ENCODE results near the gene LASP1. TPM values are rescaled to one million over a fixed set of nuclear protein-coding genes. Genes with fewer than 3 reads are reported as not detected.
A peak's percentile ranks its signal among the peaks of the same experiment; 100 is the strongest.

Gene LASP1
- total RNA-seq, 1 donor from 2014 or later: 29.4 TPM

DNA sequence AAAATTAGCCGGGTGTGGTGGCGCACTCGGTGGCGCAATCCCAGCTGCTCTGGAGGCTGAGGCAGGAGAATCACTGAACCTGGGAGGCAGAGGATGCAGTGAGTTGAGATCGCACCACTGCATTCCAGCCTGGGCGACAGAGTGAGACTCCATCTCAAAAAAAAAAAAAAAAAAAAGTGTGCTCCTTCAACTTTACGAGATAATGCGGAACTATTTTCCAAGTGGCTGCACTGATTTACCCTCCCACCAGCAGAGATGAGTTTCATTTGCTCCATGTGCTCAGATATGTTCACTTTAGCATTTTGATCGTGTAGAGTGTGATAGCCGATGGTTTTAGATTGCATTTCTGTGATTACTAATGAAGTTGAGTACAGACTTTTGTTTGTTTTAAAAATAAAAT lies 35.5 kb downstream of the LASP1 start:
- TF ChIP-seq, protein P1, sequence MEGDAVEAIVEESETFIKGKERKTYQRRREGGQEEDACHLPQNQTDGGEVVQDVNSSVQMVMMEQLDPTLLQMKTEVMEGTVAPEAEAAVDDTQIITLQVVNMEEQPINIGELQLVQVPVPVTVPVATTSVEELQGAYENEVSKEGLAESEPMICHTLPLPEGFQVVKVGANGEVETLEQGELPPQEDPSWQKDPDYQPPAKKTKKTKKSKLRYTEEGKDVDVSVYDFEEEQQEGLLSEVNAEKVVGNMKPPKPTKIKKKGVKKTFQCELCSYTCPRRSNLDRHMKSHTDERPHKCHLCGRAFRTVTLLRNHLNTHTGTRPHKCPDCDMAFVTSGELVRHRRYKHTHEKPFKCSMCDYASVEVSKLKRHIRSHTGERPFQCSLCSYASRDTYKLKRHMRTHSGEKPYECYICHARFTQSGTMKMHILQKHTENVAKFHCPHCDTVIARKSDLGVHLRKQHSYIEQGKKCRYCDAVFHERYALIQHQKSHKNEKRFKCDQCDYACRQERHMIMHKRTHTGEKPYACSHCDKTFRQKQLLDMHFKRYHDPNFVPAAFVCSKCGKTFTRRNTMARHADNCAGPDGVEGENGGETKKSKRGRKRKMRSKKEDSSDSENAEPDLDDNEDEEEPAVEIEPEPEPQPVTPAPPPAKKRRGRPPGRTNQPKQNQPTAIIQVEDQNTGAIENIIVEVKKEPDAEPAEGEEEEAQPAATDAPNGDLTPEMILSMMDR (IDR thresholded peaks at IDR 0.05; ENCODE audit: borderline replicate concordance): no peak
- intact Hi-C loops (cut with micrococcal nuclease): no loop called here
- Histone ChIP-seq H3K27ac (replicated peaks) (peak overlapping the region; percentile 78), H3K9me3 (replicated peaks) (no peaks in the 10 kb centered on the region), H3K4me3 (no peak overlapping the region), H3K4me1 (peaks cover 83% of the 10 kb centered on the region), H3K36me3 (peaks cover 16% of the 10 kb centered on the region), H3K27me3 (ENCODE audit: low read depth) (no peaks in the 10 kb centered on the region)
- no peak for DNase-seq

GRCh38 chr17:38906460-38907228 lies 36.8 kb downstream of the LASP1 start:
- Histone ChIP-seq H3K36me3 (peaks cover 20% of the 10 kb centered on the region), H3K9me3 (replicated peaks) (no peaks in the 10 kb centered on the region), H3K27ac (replicated peaks) (peak overlapping the region; percentile 78), H3K4me1 (peaks cover 81% of the 10 kb centered on the region), H3K4me3 (no peak overlapping the region), H3K27me3 (ENCODE audit: low read depth) (no peaks in the 10 kb centered on the region)
- intact Hi-C loops (cut with micrococcal nuclease): no loop called here
- DNase-seq: peak; percentile 10
- TF ChIP-seq, protein P1 (IDR thresholded peaks at IDR 0.05; ENCODE audit: borderline replicate concordance): no peak

DNA sequence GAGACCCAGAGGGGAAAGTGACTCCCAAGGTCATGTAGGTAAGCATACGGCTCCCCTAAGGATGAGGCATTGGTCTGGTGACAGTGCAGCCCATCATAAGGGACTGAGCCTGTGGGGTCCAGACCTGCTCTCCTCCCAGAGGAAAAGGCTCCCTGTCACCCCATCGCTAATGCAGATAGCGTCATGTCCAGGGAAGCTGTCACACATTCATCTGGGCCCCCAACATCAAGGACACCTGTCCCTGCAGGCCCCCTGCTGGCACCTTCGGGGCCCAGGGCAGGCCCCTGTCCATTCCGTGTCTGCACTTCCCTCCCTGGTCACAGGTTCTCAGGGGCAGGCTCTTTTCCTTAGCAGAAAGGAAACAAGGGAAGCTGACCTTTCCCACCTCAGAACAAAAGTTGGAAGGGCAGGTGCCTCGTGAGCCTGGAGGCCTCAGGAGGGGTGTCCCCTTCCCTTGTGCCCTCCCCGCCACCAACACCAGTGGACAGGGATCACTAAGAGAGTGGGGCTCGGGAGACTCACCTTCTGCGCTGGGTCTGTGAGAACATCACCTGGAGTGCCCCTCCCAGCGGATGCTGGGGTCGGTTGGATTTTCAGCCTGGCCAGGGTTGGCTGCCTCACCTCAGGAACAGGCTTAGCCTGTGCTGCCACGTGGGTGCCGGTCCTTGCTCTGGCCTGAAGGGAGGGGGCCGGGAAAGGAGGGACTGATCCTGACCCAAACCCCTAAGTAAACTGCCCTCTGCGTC lies 38.2 kb downstream of the LASP1 start:
- H3K4me1 ChIP-seq: peaks cover 81% of the 10 kb centered on the region
- intact Hi-C loops (cut with micrococcal nuclease): no loop called here
- peaks cover 20% of the 10 kb centered on the region for H3K36me3 ChIP-seq

GRCh38 chr17:38908676-38909181 lies 38.9 kb downstream of the LASP1 start:
- no peak for DNase-seq
- Histone ChIP-seq H3K36me3 (peaks cover 20% of the 10 kb centered on the region), H3K27ac (replicated peaks) (peak overlapping the region; percentile 78), H3K4me1 (peaks cover 81% of the 10 kb centered on the region), H3K27me3 (ENCODE audit: low read depth) (no peaks in the 10 kb centered on the region), H3K4me3 (no peak overlapping the region), H3K9me3 (replicated peaks) (no peaks in the 10 kb centered on the region)
- TF ChIP-seq, protein P1 (IDR thresholded peaks at IDR 0.05; ENCODE audit: borderline replicate concordance): no peak
- intact Hi-C loops (cut with micrococcal nuclease): no loop called here

More for the DNA sequence above, 38.2 kb downstream of the LASP1 start:
- H3K27ac ChIP-seq (replicated peaks): peak overlapping the region; percentile 78
- no peaks in the 10 kb centered on the region for H3K27me3 ChIP-seq (ENCODE audit: low read depth)
- H3K9me3 ChIP-seq (replicated peaks): no peaks in the 10 kb centered on the region
- TF ChIP-seq, protein P1 (IDR thresholded peaks at IDR 0.05; ENCODE audit: borderline replicate concordance): no peak
- peak; percentile 2 for DNase-seq
- no peak overlapping the region for H3K4me3 ChIP-seq

DNA sequence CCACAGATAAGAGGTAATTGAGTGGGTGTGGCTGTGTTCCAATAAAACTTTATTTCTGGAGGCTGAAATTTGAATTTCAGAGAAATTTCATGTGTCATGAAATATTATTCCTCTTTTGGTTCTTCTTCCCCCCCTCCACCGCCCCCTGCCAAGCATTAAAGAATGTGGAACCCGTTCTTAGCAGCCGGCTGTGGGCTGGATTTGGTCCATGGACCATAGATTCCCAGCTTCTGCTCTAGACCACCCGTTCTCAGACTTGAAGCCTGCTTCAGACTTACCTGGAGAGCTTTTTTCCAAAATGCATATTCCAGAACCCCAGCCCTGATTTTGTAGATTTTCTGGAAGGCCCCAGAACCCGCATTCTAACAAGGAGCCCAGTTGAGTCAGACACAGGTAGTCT lies 40.5 kb downstream of the LASP1 start:
- TF ChIP-seq, protein P1 (IDR thresholded peaks at IDR 0.05; ENCODE audit: borderline replicate concordance): no peak
- H3K27me3 ChIP-seq (ENCODE audit: low read depth): no peaks in the 10 kb centered on the region
- H3K4me1 ChIP-seq: peaks cover 96% of the 10 kb centered on the region
- no peak overlapping the region for H3K27ac ChIP-seq (replicated peaks)
- H3K4me3 ChIP-seq: no peak overlapping the region
- intact Hi-C loops (cut with micrococcal nuclease): no loop called here
- peaks cover 26% of the 10 kb centered on the region for H3K36me3 ChIP-seq
- H3K9me3 ChIP-seq (replicated peaks): no peaks in the 10 kb centered on the region
- DNase-seq: no peak
